GM19240 (cell line): ENCODE measurements around the gene SLC35G6.
"Not testable (repeated sequence)": the region's sequence is repeated elsewhere in the genome, so short reads cannot be mapped to it uniquely, and the experiment has no call there.

Source experiments
- DNase-seq: peaks from one replicate; pipeline ENCODE4 v3.0.0; 2011; ENCODE audit warnings: low spot score; ENCODE audit not compliant: insufficient read length

Gene SLC35G6

DNA sequence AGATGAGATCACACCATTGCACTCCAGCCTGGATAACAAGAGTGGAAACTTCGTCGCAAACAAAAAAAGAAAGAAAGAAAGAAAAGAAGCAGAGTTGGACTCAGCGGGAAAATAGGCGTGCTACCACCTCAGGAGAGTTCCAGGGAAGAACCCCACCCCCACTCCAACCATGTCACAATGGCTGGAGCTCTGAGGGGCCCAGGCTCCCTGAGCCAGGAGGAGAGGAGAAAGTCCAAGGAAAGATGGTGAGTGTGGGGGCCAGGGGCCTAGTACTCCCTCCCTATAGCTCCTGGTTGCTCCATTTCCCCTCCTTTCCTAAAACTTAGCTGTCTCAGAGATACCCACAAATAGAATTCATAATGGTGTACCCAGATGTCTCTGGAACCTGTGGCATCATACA, at the start of gene SLC35G6:
Gene SLC35G6 (plus strand): TSS at position 172 of the 400 bp plus-strand sequence. CDS start 71 bp downstream, at position 243.
- DNase-seq: not testable (repeated sequence)

DNA sequence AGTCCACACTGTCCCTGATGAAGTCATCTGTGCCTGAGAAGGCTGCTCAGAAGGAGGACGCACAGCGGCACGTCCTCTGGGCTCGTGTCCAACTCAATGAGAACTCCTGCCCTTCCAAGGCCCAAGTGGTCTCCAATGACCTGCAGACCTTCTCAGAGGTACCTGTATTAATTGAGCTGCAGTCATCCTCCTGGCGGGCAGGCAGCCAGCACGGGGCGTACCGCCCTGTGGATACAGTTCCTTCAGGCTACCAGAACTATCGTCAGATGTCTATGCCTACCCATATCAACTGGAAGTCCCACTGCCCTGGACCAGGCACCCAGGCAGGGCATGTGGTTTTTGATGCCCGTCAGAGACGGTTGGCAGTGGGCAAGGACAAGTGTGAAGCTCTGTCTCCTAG, 49.0 kb upstream of the SLC35G6 start:
- DNase-seq: no peak

- no peak for DNase-seq
Measured at GRCh38 chr17:7435676-7436555, 45.3 kb upstream of the SLC35G6 start.

GRCh38 chr17:7436556-7437368, 44.5 kb upstream of the SLC35G6 start:
- DNase-seq: no peak

GRCh38 chr17:7437369-7437863, 43.8 kb upstream of the SLC35G6 start:
- no peak for DNase-seq

DNA sequence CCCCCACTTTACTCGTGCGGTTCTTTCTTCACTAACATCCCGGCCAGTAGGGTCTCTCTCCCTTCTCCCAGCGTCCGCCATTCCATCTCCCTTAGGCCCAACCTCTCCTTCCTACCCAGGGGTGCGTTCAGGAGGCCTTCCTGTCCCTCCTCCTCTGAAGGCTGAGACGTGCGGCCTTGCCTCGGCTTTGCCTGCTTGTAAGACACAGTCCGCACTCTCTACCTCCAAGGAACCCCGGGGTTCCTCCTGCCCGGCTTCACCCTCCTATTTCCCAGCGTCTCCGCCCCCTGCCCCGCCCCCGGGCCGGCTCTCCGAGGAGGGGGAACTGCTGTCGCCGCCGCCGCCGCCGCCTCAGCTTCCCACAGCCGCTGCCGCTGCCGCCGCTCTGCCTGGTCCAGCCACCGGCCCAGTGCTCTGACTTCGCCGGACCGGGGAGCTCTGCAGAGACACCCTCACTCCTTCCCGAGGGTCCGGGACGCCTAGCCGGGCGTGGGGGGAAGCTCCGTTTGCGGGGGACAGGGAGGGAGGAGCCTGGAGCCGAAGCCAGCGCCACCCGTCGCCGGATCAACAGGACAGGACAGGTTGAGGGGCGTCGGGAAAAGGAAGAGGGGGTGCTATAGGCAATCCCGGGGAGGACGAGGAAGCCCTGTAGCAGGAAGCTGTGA, 43.2 kb upstream of the SLC35G6 start:
- DNase-seq: no peak

DNA sequence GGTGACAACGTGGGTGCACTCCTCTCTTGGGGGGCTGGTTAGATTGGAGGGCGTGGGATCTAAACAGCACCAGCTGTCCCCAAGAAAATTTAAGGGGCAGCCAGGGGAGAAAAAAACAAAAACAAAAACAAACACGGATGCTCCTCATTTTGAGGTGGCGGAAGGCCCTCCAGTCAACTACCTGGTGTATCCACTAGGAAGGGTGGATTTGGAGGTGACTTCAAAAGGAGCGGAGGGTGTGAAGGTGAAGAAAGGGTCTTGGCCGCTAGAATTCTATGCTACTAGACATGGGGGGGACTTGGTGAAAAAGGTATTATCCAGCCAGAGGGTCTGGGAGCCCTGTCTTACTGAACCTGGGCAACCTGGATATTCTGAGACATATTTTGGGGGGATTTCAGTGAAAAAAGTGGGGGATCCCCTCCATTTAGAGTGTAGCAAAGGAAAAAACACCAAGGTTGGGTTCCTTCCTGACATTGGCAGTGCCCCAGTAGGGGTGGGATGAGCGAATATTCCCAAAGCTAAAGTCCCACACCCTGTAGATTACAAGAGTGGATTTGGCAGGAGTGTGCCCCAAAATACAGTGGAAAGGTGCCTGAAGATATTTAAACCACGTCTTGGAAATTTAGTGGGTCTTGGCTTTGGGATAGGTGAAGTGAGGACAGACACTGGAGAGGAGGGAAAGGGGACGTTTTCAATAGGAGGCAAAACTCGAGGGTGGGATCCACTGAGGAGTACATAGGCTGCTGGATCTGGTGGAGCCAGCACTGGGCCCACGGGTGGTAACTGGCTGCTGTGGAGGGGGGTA, 42.4 kb upstream of the SLC35G6 start:
- DNase-seq: no peak

- DNase-seq: no peak
Measured at GRCh38 chr17:7439462-7440112, 41.7 kb upstream of the SLC35G6 start, which contains the start of gene FGF11. Gene FGF11, plus strand, starts transcription at chr17:7439512. Its CDS starts 109 bp downstream, at chr17:7439621.

- no peak for DNase-seq
Measured at GRCh38 chr17:7440113-7440833, 41.0 kb upstream of the SLC35G6 start.

GRCh38 chr17:7440834-7441195, 40.4 kb upstream of the SLC35G6 start:
- DNase-seq: no peak

DNA sequence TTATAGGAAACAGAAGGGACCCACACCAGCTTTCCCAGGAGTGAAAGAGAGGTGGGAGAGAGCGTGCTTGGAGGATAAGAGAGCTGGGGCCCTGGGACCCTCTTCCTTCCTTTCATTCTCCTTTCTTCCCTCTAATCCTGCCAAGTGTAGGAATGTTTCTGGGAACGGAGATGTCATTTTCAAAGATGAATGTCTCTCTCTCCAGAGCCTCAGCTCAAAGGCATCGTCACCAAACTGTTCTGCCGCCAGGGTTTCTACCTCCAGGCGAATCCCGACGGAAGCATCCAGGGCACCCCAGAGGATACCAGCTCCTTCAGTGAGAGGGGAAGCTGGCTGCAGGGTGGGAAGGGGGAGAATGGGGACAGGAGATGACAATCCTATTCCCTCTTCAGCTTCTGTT, 40.0 kb upstream of the SLC35G6 start:
- no peak for DNase-seq

GRCh38 chr17:7442142-7442541, 39.1 kb upstream of the SLC35G6 start:
- DNase-seq: no peak

- DNase-seq: no peak
Measured at GRCh38 chr17:7443499-7444485, 37.5 kb upstream of the SLC35G6 start.

DNA sequence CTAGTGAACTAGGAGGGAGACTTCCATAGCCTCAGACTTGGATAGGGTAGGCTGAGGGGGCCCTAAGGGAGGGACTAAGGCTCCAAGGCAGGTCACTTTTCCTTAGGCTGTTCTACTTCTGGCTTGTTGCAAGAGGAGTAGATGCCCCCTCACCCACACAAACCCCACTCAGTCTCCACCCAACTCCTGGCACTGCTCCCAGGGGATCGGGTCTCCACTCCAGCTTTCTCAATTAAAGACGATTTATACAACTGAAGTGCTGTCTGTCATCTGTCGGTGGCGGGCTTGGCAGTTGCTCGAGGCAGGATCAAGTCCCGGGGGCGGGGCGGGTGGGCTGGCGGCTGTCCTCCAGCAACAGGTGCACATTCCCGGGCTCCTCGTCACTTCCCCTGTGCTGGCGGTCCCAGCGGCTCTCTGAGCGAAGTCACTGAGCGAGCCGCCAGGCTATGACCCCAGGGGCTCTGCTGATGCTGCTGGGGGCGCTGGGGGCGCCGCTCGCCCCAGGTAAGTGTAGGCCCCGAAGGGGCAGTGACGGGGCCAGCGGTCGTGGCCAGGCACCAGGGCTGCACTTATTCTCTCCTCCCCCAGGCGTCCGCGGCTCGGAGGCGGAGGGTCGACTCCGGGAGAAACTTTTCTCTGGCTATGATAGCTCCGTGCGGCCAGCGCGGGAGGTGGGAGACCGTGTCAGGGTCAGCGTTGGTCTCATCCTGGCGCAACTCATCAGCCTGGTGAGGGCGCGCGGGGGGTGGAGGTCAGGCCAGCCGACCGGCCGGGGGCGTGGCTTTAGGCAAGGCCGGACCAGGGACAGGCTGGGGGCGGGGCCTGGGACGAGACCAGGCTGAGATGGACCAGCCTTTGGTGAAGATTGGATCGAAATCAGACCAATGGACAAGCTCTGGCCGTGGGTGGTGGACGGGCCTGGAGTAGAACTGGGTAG, 36.3 kb upstream of the SLC35G6 start, which contains the start of gene CHRNB1:
Gene CHRNB1 (plus strand): TSS at position 380 of the 937 bp plus-strand sequence. CDS start 67 bp downstream, at position 447.
- DNase-seq: no peak

GRCh38 chr17:7445619-7445968, 35.7 kb upstream of the SLC35G6 start:
- DNase-seq: no peak

DNA sequence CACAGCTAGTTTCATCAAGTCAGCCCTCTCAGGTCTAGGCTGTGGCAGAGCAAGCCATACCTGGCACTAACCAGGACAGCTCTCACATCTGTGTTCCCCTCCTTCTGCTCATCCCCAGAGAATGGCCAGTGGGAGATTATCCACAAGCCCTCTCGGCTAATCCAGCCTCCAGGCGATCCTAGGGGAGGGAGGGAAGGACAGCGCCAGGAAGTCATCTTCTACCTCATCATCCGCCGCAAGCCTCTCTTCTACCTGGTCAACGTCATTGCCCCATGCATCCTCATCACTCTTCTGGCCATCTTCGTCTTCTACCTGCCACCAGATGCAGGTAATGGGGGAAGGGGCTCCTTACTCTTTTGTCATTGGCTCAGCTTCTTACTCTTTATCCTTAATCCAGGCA, 32.8 kb upstream of the SLC35G6 start:
- no peak for DNase-seq

GRCh38 chr17:7459961-7460545, 21.2 kb upstream of the SLC35G6 start:
- DNase-seq: no peak
